ENCODE results near the gene TSPAN18. TPM values are rescaled to one million over a fixed set of nuclear protein-coding genes. Genes with fewer than 3 reads are reported as not detected.

The TSPAN18 gene
- total RNA-seq, 1 experiment from 2014 or later, result 18.3 TPM

- Histone ChIP-seq H3K36me3 (ENCODE audit: control insufficient read depth in 1 of 2, insufficient read depth in 2 of 2, low read length in 2 of 2) (no peaks in the 10 kb centered on the region), H3K9me3 (ENCODE audit: control insufficient read depth in 1 of 2, insufficient read depth in 1 of 2, low read depth in 1 of 2, low read length in 2 of 2) (0 out of 4 replicates have a peak, but pooled peaks cover 0 to 3% of the 10 kb centered on the region in 2 experiments), H2AFZ (ENCODE audit: low read depth, low read length, poor library complexity, severe bottlenecking) (no peak overlapping the region), H3K9me2 (ENCODE audit: insufficient read depth) (no peaks in the 10 kb centered on the region), H3K79me2 (ENCODE audit: insufficient read depth, low read length) (no peaks in the 10 kb centered on the region), H3K4me3 (replicated peaks in 1 of 2; ENCODE audit: low read depth in 1 of 2, low read length in 2 of 2) (no peak overlapping the region), H3K4me1 (ENCODE audit: control insufficient read depth in 1 of 2, insufficient read depth in 2 of 2, low read length in 2 of 2) (peaks cover 0 to 12% of the 10 kb centered on the region in 2 experiments; a peak in 3 of 4 replicates), H3K27me3 (ENCODE audit: insufficient read depth, low read length) (no peaks in the 10 kb centered on the region), H3K4me2 (ENCODE audit: low read length) (no peak overlapping the region), H3K9ac (ENCODE audit: low read length) (no peak overlapping the region), H3K27ac (ENCODE audit: low read depth, low read length) (no peak overlapping the region), H4K20me1 (ENCODE audit: insufficient read depth) (no peaks in the 10 kb centered on the region)
- intact Hi-C loops (cut with micrococcal nuclease), result no loop called here
- BruUV-seq (replicated peaks), result no TSS peak
- ChIA-PET POLR2A (no interaction called here), RAD21 (ENCODE audit: low non-redundant PET in 1 of 2, low total read pairs in 2 of 2, uncharacterized antibody in 2 of 2, unreplicated experiment in 2 of 2) (no interaction called here), CTCF (no interaction called here)
- TF ChIP-seq ATF3 (IDR thresholded peaks at IDR 0.05) (no peak), CBX3 (IDR thresholded peaks at IDR 0.05; ENCODE audit: low read depth) (no peak)
- DNase-seq (ENCODE audit: low read depth, low spot score) (no peak), ATAC-seq (no peak)
Observed at GRCh38 chr11:44849922-44850321, 123.2 kb downstream of the TSPAN18 start.

- no TSS peak for BruUV-seq (replicated peaks)
- ChIA-PET RAD21 (ENCODE audit: low non-redundant PET in 1 of 2, low total read pairs in 2 of 2, uncharacterized antibody in 2 of 2, unreplicated experiment in 2 of 2) (no interaction called here), POLR2A (no interaction called here), CTCF (no interaction called here)
- no peaks in the 10 kb centered on the region for H4K20me1 ChIP-seq (ENCODE audit: insufficient read depth)
- no peak for ATAC-seq
- intact Hi-C loops (cut with micrococcal nuclease), result no loop called here
- no peak overlapping the region for H3K4me3 ChIP-seq (replicated peaks in 1 of 2; ENCODE audit: low read depth in 1 of 2, low read length in 2 of 2)
- DNase-seq (ENCODE audit: low read depth, low spot score), result no peak
- H3K27ac ChIP-seq (ENCODE audit: low read depth, low read length), result no peak overlapping the region
- 0 out of 4 replicates have a peak, but pooled peaks cover 0 to 3% of the 10 kb centered on the region in 2 experiments for H3K9me3 ChIP-seq (ENCODE audit: control insufficient read depth in 1 of 2, insufficient read depth in 1 of 2, low read depth in 1 of 2, low read length in 2 of 2)
- H2AFZ ChIP-seq (ENCODE audit: low read depth, low read length, poor library complexity, severe bottlenecking), result no peak overlapping the region
- no peaks in the 10 kb centered on the region for H3K27me3 ChIP-seq (ENCODE audit: insufficient read depth, low read length)
- no peaks in the 10 kb centered on the region for H3K9me2 ChIP-seq (ENCODE audit: insufficient read depth)
- no peaks in the 10 kb centered on the region for H3K79me2 ChIP-seq (ENCODE audit: insufficient read depth, low read length)
- H3K4me1 ChIP-seq (ENCODE audit: control insufficient read depth in 1 of 2, insufficient read depth in 2 of 2, low read length in 2 of 2), result peaks cover 0 to 18% of the 10 kb centered on the region in 2 experiments
- H3K9ac ChIP-seq (ENCODE audit: low read length), result no peak overlapping the region
- no peak overlapping the region for H3K4me2 ChIP-seq (ENCODE audit: low read length)
- H3K36me3 ChIP-seq (ENCODE audit: control insufficient read depth in 1 of 2, insufficient read depth in 2 of 2, low read length in 2 of 2), result no peaks in the 10 kb centered on the region
- TF ChIP-seq POLR2AphosphoS5 (IDR thresholded peaks at IDR 0.05; ENCODE audit: low read depth, low read length) (no peak), REST (IDR thresholded peaks at IDR 0.05; ENCODE audit: low read depth) (no peak), ELF1 (IDR thresholded peaks at IDR 0.05; ENCODE audit: borderline replicate concordance, low read depth) (no peak), SP1 (IDR thresholded peaks at IDR 0.05; ENCODE audit: low read depth) (no peak), SIN3A (IDR thresholded peaks at IDR 0.05; ENCODE audit: low read depth) (no peak), EZH2phosphoT487 (IDR thresholded peaks at IDR 0.05; ENCODE audit: borderline replicate concordance) (no peak), ZBTB33 (IDR thresholded peaks at IDR 0.05; ENCODE audit: extremely low read depth, insufficient replicate concordance, low read length) (no peak), CEBPB (IDR thresholded peaks at IDR 0.05; ENCODE audit: low read depth) (no peak), POLR2A (IDR thresholded peaks at IDR 0.05; ENCODE audit: borderline replicate concordance, extremely low read depth, insufficient read depth, insufficient read length) (no peak), ATF3 (IDR thresholded peaks at IDR 0.05) (no peak), CBX3 (IDR thresholded peaks at IDR 0.05; ENCODE audit: low read depth) (no peak), SRF (IDR thresholded peaks at IDR 0.05; ENCODE audit: low read depth) (no peak), TCF7L2 (IDR thresholded peaks at IDR 0.05; ENCODE audit: borderline replicate concordance, extremely low read depth, insufficient read depth, insufficient read length) (no peak), FOSL1 (IDR thresholded peaks at IDR 0.05; ENCODE audit: low read depth) (no peak), MAX (IDR thresholded peaks at IDR 0.05) (no peak), RAD21 (IDR thresholded peaks at IDR 0.05; ENCODE audit: low read depth) (no peak)
Observed at GRCh38 chr11:44851496-44851895, 124.7 kb downstream of the TSPAN18 start.

All from HCT116 (cell line).